Measurements from ENCODE around the gene CHL1. TPM values are rescaled to one million over a fixed set of nuclear protein-coding genes. Genes with fewer than 3 reads are reported as not detected.

Gene CHL1
- total RNA-seq, 4 donors from 2014 or later, result 3.7 to 44.3 (median 23.4) TPM

DNA sequence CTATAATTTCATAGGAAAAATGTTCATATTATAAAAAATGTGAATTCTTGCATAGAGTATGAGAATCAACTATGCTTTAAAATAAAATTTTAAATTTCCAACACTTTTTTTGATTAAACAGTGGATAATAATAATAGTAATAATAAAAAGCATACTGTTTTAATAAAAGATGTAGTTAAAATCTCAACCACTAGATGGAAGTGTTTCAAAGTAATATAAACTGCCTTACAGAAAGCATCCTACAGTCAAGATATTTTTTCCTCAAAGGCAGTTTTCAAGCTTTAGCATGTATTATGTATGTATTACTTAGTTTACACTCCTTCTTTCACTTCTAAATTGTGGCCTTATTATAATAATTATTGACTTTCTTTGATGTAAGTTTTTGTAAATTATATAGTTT lies 217.5 kb downstream of the CHL1 start:
- no peak overlapping the region for H3K4me3 ChIP-seq
- no peaks in the 10 kb centered on the region for H3K9me3 ChIP-seq
- H3K36me3 ChIP-seq, result no peaks in the 10 kb centered on the region
- TF ChIP-seq POLR2A (IDR thresholded peaks at IDR 0.05) (no peak), CTCF (IDR thresholded peaks at IDR 0.05) (peak in 2 of 6 experiments; percentile 35 to 39)
- intact Hi-C loops (cut with DNase I), result no loop called here
- H3K27me3 ChIP-seq, result no peaks in the 10 kb centered on the region
- no peak overlapping the region for H3K27ac ChIP-seq
- no peak for DNase-seq
- no peaks in the 10 kb centered on the region for H3K4me1 ChIP-seq

- TF ChIP-seq CTCF (IDR thresholded peaks at IDR 0.05) (no peak), POLR2A (IDR thresholded peaks at IDR 0.05) (no peak)
- Histone ChIP-seq H3K36me3 (no peaks in the 10 kb centered on the region), H3K27me3 (no peaks in the 10 kb centered on the region), H3K4me3 (no peak overlapping the region), H3K27ac (no peak overlapping the region), H3K9me3 (no peaks in the 10 kb centered on the region), H3K4me1 (no peaks in the 10 kb centered on the region)
- WGBS, 2 donors, result 65 to 74% methylated on average over 7 of the region's 7 CpGs
- intact Hi-C loops (cut with DNase I), result no loop called here
- DNase-seq, result no peak
Observed at GRCh38 chr3:418239-418929, 221.8 kb downstream of the CHL1 start.

- Histone ChIP-seq H3K27me3 (no peaks in the 10 kb centered on the region), H3K9me3 (no peaks in the 10 kb centered on the region), H3K36me3 (no peaks in the 10 kb centered on the region), H3K4me3 (no peak overlapping the region), H3K27ac (no peak overlapping the region), H3K4me1 (no peaks in the 10 kb centered on the region)
- intact Hi-C loops (cut with DNase I), result no loop called here
- TF ChIP-seq CTCF (IDR thresholded peaks at IDR 0.05), result no peak
- no peak for DNase-seq
- WGBS, 2 donors, result 70 to 90% methylated on average over 5 of the region's 5 CpGs
Observed at GRCh38 chr3:420584-420983, 224.0 kb downstream of the CHL1 start.

DNA sequence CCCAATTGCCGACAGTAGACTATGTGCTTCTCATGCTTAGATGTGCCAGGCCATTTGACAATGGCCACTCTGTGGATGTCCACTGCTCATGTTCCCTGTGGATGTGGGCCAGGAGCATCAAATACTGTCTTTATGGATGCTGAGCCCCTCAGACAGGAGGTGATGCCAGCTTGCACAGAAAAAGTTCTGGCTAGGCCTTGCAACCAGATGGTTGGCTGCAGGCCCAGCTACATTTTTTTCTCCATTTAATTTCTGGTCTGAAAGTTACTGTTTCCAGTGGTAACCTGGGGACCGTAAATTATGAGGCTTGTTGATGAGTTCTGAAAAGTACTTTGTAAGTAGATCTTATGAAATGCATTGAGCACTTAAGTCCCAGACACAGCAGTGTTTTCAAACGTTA lies 228.5 kb downstream of the CHL1 start:
- no peak for DNase-seq

DNA sequence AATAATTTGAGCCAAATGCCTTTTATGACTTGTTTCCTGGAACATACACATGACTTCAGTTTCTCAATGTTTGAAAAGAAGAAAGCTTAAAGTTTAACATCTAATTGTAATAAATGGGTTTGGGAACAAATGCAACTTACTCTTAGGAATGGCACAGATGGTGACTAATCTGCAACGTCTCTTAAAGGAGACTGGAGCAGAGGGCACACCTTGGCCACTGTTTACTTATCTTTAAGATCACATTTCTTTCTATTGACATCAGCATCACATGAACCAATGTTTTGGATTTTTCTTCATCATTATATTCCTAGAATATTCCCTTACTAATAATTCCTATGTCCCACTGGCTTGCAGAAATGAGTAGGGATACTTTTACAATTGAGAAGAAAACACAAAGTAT lies 229.5 kb downstream of the CHL1 start:
- DNase-seq, result no peak
- Histone ChIP-seq H3K4me1 (no peaks in the 10 kb centered on the region), H3K27me3 (no peaks in the 10 kb centered on the region), H3K9me3 (no peaks in the 10 kb centered on the region), H3K36me3 (no peaks in the 10 kb centered on the region), H3K4me3 (no peak overlapping the region), H3K27ac (no peak overlapping the region)
- WGBS, 2 donors, result 26 to 33% methylated on average over 1 of the region's 1 CpG
- intact Hi-C loops (cut with DNase I), result no loop called here
- no peak for TF ChIP-seq POLR2A (IDR thresholded peaks at IDR 0.05)
- TF ChIP-seq CTCF (IDR thresholded peaks at IDR 0.05), result no peak

More for the DNA sequence above, 228.5 kb downstream of the CHL1 start:
- Histone ChIP-seq H3K27me3 (no peaks in the 10 kb centered on the region), H3K9me3 (no peaks in the 10 kb centered on the region), H3K27ac (no peak overlapping the region), H3K4me1 (no peaks in the 10 kb centered on the region), H3K4me3 (no peak overlapping the region), H3K36me3 (no peaks in the 10 kb centered on the region)
- no peak for TF ChIP-seq CTCF (IDR thresholded peaks at IDR 0.05)
- no peak for TF ChIP-seq POLR2A (IDR thresholded peaks at IDR 0.05)
- 41 to 64% methylated on average over 3 of the region's 3 CpGs for WGBS, 2 donors
- intact Hi-C loops (cut with DNase I), result no loop called here

Measured in esophagus squamous epithelium (tissue), 5 donors.